Measurements from ENCODE around the gene CNST. TPM values are rescaled to one million over a fixed set of nuclear protein-coding genes. Genes with fewer than 3 reads are reported as not detected.

The CNST gene
- total and polyA plus RNA-seq, 2 of the 13 experiments (the other 11 are each of a cell fraction or from before 2014, with no cell fraction given) = 6.3 to 12.4 TPM

DNA sequence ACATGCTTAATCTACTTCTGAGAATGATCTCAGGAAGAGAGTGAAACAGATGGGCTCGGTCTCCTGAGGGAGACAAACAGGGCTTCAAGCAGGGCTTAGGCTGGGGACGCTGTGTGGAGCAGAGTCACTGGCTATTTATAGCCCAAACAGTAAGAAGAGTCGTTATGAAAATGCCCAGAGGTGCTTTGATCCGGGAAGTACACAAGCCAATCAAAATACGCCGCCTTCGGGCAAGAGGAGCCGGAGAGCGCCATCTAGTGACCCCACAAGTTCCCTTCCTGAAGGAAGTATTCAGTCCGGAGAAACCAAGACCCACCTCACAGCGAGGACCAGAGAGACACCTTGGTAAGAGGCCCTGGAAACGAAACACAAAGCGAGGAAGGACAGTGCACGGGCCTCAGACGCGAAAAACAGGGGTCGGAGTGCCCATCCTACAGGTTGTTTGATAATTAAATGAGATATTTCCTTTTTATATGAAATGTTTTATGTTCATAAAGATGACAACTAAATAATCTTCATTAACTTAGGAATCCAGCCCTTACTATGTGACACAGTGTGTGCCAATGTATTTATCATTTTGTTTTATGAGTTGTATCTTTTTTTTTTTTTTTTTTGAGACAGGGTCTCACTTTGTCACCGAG, 133.0 kb downstream of the CNST start (continued):
- TF ChIP-seq, protein P1, sequence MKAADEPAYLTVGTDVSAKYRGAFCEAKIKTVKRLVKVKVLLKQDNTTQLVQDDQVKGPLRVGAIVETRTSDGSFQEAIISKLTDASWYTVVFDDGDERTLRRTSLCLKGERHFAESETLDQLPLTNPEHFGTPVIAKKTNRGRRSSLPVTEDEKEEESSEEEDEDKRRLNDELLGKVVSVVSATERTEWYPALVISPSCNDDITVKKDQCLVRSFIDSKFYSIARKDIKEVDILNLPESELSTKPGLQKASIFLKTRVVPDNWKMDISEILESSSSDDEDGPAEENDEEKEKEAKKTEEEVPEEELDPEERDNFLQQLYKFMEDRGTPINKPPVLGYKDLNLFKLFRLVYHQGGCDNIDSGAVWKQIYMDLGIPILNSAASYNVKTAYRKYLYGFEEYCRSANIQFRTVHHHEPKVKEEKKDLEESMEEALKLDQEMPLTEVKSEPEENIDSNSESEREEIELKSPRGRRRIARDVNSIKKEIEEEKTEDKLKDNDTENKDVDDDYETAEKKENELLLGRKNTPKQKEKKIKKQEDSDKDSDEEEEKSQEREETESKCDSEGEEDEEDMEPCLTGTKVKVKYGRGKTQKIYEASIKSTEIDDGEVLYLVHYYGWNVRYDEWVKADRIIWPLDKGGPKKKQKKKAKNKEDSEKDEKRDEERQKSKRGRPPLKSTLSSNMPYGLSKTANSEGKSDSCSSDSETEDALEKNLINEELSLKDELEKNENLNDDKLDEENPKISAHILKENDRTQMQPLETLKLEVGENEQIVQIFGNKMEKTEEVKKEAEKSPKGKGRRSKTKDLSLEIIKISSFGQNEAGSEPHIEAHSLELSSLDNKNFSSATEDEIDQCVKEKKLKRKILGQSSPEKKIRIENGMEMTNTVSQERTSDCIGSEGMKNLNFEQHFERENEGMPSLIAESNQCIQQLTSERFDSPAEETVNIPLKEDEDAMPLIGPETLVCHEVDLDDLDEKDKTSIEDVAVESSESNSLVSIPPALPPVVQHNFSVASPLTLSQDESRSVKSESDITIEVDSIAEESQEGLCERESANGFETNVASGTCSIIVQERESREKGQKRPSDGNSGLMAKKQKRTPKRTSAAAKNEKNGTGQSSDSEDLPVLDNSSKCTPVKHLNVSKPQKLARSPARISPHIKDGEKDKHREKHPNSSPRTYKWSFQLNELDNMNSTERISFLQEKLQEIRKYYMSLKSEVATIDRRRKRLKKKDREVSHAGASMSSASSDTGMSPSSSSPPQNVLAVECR (CRISPR knock-in tag; IDR thresholded peaks at IDR 0.05; ENCODE audit: borderline replicate concordance) = peak; percentile 14; the same call in 1 of the 2 replicates
- TF ChIP-seq ZNF839 (CRISPR knock-in tag; IDR thresholded peaks at IDR 0.05; ENCODE audit: borderline replicate concordance) (no peak), MAF1 (CRISPR knock-in tag; IDR thresholded peaks at IDR 0.05; ENCODE audit: borderline replicate concordance) (no peak), ZNF543 (CRISPR knock-in tag; IDR thresholded peaks at IDR 0.05) (no peak), SMAD1 (CRISPR knock-in tag; IDR thresholded peaks at IDR 0.05; ENCODE audit: borderline replicate concordance, low read depth) (no peak), ZNF589 (CRISPR knock-in tag; conservative IDR thresholded peaks at IDR 0.05) (no peak), TBX2 (CRISPR knock-in tag; IDR thresholded peaks at IDR 0.05; ENCODE audit: borderline replicate concordance) (no peak), SKI (IDR thresholded peaks at IDR 0.05; ENCODE audit: partially characterized antibody) (no peak), TCF7 (IDR thresholded peaks at IDR 0.05; ENCODE audit: low read depth) (0 out of 2 replicates have a peak, but pooled peaks have one; percentile 8), KLF9 (CRISPR knock-in tag; IDR thresholded peaks at IDR 0.05; ENCODE audit: low read depth) (no peak), ZNF256 (CRISPR knock-in tag; conservative IDR thresholded peaks at IDR 0.05) (no peak), PHF20 (CRISPR knock-in tag; IDR thresholded peaks at IDR 0.05) (peak; percentile 5; the same call in 1 of the 2 replicates), ZFY (CRISPR knock-in tag; IDR thresholded peaks at IDR 0.05) (0 out of 2 replicates have a peak, but pooled peaks have one; percentile 33)
- TF ChIP-seq, protein P2, sequence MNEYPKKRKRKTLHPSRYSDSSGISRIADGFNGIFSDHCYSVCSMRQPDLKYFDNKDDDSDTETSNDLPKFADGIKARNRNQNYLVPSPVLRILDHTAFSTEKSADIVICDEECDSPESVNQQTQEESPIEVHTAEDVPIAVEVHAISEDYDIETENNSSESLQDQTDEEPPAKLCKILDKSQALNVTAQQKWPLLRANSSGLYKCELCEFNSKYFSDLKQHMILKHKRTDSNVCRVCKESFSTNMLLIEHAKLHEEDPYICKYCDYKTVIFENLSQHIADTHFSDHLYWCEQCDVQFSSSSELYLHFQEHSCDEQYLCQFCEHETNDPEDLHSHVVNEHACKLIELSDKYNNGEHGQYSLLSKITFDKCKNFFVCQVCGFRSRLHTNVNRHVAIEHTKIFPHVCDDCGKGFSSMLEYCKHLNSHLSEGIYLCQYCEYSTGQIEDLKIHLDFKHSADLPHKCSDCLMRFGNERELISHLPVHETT (CRISPR knock-in tag; conservative IDR thresholded peaks at IDR 0.05) = no peak
- TF ChIP-seq, protein P3, sequence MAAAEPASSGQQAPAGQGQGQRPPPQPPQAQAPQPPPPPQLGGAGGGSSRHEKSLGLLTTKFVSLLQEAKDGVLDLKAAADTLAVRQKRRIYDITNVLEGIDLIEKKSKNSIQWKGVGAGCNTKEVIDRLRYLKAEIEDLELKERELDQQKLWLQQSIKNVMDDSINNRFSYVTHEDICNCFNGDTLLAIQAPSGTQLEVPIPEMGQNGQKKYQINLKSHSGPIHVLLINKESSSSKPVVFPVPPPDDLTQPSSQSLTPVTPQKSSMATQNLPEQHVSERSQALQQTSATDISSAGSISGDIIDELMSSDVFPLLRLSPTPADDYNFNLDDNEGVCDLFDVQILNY (CRISPR knock-in tag; conservative IDR thresholded peaks at IDR 0.05) = no peak
- TF ChIP-seq, protein P4, sequence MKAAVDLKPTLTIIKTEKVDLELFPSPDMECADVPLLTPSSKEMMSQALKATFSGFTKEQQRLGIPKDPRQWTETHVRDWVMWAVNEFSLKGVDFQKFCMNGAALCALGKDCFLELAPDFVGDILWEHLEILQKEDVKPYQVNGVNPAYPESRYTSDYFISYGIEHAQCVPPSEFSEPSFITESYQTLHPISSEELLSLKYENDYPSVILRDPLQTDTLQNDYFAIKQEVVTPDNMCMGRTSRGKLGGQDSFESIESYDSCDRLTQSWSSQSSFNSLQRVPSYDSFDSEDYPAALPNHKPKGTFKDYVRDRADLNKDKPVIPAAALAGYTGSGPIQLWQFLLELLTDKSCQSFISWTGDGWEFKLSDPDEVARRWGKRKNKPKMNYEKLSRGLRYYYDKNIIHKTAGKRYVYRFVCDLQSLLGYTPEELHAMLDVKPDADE (CRISPR knock-in tag; IDR thresholded peaks at IDR 0.05) = no peak
- TF ChIP-seq, protein P5, sequence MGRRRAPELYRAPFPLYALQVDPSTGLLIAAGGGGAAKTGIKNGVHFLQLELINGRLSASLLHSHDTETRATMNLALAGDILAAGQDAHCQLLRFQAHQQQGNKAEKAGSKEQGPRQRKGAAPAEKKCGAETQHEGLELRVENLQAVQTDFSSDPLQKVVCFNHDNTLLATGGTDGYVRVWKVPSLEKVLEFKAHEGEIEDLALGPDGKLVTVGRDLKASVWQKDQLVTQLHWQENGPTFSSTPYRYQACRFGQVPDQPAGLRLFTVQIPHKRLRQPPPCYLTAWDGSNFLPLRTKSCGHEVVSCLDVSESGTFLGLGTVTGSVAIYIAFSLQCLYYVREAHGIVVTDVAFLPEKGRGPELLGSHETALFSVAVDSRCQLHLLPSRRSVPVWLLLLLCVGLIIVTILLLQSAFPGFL (CRISPR knock-in tag; IDR thresholded peaks at IDR 0.05) = no peak
- TF ChIP-seq, protein P6, sequence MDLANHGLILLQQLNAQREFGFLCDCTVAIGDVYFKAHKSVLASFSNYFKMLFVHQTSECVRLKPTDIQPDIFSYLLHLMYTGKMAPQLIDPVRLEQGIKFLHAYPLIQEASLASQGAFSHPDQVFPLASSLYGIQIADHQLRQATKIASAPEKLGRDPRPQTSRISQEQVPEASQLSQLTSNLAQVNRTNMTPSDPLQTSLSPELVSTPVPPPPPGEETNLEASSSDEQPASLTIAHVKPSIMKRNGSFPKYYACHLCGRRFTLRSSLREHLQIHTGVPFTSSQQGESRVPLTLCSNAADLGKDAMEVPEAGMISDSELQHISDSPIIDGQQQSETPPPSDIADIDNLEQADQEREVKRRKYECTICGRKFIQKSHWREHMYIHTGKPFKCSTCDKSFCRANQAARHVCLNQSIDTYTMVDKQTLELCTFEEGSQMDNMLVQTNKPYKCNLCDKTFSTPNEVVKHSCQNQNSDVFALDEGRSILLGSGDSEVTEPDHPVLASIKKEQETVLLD (CRISPR knock-in tag; IDR thresholded peaks at IDR 0.05; ENCODE audit: low read depth) = no peak

Data from HepG2 (cell line).